ENCODE measurements around the gene PHLDA3. TPM values are rescaled to one million over a fixed set of nuclear protein-coding genes. Genes with fewer than 3 reads are reported as not detected.

The PHLDA3 gene
- total RNA-seq, 1 donor from 2014 or later = 25.0 TPM

DNA sequence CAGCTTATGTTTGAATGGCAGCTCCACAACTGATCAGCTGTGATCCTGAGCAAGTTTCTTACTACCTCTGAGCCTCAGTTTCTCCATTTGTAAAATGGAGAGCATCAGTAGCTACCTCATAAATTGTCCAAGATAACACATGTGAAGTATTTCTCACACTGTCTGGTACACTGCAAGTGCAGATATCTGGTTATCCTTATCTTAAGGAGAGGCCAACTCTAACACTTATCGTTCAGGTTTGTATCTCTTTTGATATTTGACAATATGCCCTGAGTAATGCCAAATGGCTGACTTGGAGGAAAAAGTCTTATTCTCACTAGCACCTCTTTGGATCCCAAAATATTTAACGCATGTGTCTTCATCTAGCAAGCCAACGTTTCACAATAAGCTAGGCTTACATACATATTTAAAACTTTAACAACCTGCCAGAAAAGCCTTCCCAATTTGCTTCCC lies 35.2 kb upstream of the PHLDA3 start:
- H3K4me1 Mint-ChIP-seq (ENCODE audit: unreplicated experiment) = peaks cover 65% of the 10 kb centered on the region

DNA sequence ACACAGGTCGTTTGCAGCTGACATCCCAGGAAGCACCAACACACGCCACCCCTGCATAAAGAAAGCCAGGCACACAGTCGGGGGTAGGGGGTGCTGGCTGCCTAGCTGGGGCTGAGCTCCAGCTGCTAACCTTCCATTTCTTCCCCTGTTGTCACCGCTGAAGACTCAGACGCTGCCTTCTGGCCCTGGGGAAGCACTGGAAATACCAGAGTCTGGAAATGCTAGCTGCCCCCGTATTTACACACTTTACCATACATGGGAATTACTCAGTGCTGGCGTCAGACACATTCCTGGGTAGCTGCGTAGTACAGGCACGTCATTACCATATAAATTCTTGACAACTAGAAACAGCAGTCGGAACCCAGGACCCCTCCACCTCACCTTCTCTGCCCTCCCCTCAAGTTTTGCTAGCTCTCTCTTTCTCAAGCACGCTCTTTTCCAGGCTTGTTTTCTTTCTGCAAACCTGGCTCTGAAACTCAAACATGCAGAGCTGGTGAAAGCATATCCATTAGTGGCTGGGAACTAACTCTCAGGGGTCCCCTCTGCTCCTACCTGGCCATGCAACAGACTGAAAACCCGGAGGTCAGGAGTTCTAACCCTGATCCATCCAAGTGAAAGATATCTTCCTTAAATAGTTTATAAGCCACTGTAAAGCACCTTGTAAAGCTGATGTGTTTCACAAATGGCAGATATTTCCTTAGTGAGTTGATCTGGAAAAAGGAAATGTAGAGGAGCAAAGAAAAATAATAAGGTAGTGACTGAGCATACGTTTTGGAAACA lies 34.6 kb upstream of the PHLDA3 start:
- Mint-ChIP-seq H3K4me1 (ENCODE audit: unreplicated experiment) (peaks cover 68% of the 10 kb centered on the region), H3K27me3 (ENCODE audit: unreplicated experiment) (peaks cover 10% of the 10 kb centered on the region), H3K27ac (ENCODE audit: unreplicated experiment) (peak overlapping the region; percentile 90), H3K36me3 (ENCODE audit: low read depth, unreplicated experiment) (no peaks in the 10 kb centered on the region), H3K4me3 (ENCODE audit: unreplicated experiment) (peak overlapping the region; percentile 10), H3K9me3 (ENCODE audit: unreplicated experiment) (no peaks in the 10 kb centered on the region)
- TF ChIP-seq, protein P1, sequence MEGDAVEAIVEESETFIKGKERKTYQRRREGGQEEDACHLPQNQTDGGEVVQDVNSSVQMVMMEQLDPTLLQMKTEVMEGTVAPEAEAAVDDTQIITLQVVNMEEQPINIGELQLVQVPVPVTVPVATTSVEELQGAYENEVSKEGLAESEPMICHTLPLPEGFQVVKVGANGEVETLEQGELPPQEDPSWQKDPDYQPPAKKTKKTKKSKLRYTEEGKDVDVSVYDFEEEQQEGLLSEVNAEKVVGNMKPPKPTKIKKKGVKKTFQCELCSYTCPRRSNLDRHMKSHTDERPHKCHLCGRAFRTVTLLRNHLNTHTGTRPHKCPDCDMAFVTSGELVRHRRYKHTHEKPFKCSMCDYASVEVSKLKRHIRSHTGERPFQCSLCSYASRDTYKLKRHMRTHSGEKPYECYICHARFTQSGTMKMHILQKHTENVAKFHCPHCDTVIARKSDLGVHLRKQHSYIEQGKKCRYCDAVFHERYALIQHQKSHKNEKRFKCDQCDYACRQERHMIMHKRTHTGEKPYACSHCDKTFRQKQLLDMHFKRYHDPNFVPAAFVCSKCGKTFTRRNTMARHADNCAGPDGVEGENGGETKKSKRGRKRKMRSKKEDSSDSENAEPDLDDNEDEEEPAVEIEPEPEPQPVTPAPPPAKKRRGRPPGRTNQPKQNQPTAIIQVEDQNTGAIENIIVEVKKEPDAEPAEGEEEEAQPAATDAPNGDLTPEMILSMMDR (IDR thresholded peaks at IDR 0.05; ENCODE audit: unreplicated experiment) = no peak
- DNase-seq (ENCODE audit: low spot score) = no peak

More for the DNA sequence above, 35.2 kb upstream of the PHLDA3 start:
- DNase-seq (ENCODE audit: low spot score) = no peak
- Mint-ChIP-seq H3K27me3 (ENCODE audit: unreplicated experiment) (peaks cover 10% of the 10 kb centered on the region), H3K9me3 (ENCODE audit: unreplicated experiment) (no peaks in the 10 kb centered on the region), H3K27ac (ENCODE audit: unreplicated experiment) (peak overlapping the region; percentile 67), H3K36me3 (ENCODE audit: low read depth, unreplicated experiment) (no peaks in the 10 kb centered on the region), H3K4me3 (ENCODE audit: unreplicated experiment) (no peak overlapping the region)
- TF ChIP-seq, protein P1 (IDR thresholded peaks at IDR 0.05; ENCODE audit: unreplicated experiment) = no peak

DNA sequence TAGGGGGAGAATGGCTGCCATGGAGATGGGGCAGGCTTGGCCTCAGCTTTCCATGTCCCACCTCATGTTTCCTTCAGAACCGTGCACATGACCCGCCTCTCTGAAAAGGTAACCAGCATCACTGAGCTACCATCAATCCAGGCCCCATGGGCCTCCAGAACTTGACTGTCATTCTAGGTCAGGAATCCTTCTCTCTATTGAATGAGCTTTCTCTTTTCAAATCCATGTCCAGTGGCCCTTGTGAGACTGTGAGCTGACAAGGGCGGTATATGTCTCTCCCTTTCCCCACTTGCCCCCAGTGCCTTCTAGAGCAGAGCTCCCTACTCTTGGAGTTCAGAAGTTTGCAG lies 33.5 kb upstream of the PHLDA3 start:
- Mint-ChIP-seq H3K36me3 (ENCODE audit: low read depth, unreplicated experiment) (no peaks in the 10 kb centered on the region), H3K27ac (ENCODE audit: unreplicated experiment) (no peak overlapping the region)

DNA sequence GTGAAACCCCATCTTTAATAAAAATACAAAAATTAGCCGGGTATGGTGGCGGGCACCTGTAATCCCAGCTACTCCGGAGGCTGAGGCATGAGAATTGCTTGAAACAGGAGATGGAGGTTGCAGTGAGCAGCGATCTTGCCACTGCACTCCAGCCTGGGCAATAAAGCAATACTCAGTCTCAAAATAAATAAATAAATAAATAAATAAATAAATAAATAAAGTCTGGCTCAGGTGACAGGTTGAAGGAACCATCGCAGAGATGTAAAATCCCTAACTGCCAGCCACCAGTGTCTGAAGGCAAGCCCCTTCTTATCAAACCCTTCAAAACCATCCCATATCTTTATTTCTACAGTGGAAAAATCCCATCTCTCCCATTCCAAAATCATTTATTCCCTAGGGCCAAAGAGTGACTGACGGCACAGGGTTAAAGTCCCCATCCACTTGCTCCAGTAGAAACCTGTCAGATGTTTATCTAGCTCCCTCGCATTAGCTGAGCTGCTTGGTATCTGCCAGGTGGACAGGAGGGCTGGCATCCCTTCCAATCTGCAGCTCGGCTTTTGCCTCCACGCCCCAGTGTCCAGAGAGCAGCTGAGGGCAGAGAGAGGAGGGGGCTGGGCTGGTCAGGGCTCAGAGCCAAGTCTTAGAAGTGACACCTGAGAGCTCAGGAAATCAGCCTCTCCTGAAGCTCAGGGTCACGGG lies 33.0 kb upstream of the PHLDA3 start:
- peaks cover 10% of the 10 kb centered on the region for H3K27me3 Mint-ChIP-seq (ENCODE audit: unreplicated experiment)
- H3K4me3 Mint-ChIP-seq (ENCODE audit: unreplicated experiment) = no peak overlapping the region
- peaks cover 62% of the 10 kb centered on the region for H3K4me1 Mint-ChIP-seq (ENCODE audit: unreplicated experiment)
- TF ChIP-seq, protein P1 (IDR thresholded peaks at IDR 0.05; ENCODE audit: unreplicated experiment) = no peak
- H3K36me3 Mint-ChIP-seq (ENCODE audit: low read depth, unreplicated experiment) = no peaks in the 10 kb centered on the region
- no peaks in the 10 kb centered on the region for H3K9me3 Mint-ChIP-seq (ENCODE audit: unreplicated experiment)
- H3K27ac Mint-ChIP-seq (ENCODE audit: unreplicated experiment) = no peak overlapping the region
- DNase-seq (ENCODE audit: low spot score) = no peak

More for the DNA sequence above, 33.5 kb upstream of the PHLDA3 start:
- Mint-ChIP-seq H3K4me1 (ENCODE audit: unreplicated experiment) (peaks cover 66% of the 10 kb centered on the region), H3K27me3 (ENCODE audit: unreplicated experiment) (peaks cover 10% of the 10 kb centered on the region), H3K4me3 (ENCODE audit: unreplicated experiment) (peak overlapping the region; percentile 59), H3K9me3 (ENCODE audit: unreplicated experiment) (no peaks in the 10 kb centered on the region)
- no peak for DNase-seq (ENCODE audit: low spot score)
- TF ChIP-seq, protein P1 (IDR thresholded peaks at IDR 0.05; ENCODE audit: unreplicated experiment) = no peak

DNA sequence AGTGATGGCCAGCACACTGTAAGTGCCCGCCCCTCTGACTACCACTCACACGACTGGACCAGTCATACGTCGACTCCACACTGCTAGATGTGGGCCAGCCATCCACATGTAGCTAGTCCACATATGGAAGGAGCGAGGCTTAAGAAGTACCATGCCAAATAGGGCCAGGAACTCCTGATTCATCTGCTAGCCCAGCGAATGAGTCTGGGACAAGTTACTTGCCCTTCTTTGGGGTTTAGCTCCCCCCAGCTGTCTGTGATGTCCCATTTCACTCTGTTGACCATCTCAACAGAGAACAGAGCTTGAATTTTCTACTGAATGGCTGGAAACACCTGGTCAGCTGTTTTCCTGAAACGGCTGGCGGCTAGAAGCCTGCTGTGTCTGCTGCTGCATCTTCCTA lies 32.2 kb upstream of the PHLDA3 start:
- H3K36me3 Mint-ChIP-seq (ENCODE audit: low read depth, unreplicated experiment) = peaks cover 6% of the 10 kb centered on the region
- H3K9me3 Mint-ChIP-seq (ENCODE audit: unreplicated experiment) = no peaks in the 10 kb centered on the region
- DNase-seq (ENCODE audit: low spot score) = no peak
- H3K27ac Mint-ChIP-seq (ENCODE audit: unreplicated experiment) = peak overlapping the region; percentile 10
- no peak overlapping the region for H3K4me3 Mint-ChIP-seq (ENCODE audit: unreplicated experiment)
- peaks cover 10% of the 10 kb centered on the region for H3K27me3 Mint-ChIP-seq (ENCODE audit: unreplicated experiment)
- TF ChIP-seq, protein P1 (IDR thresholded peaks at IDR 0.05; ENCODE audit: unreplicated experiment) = no peak
- H3K4me1 Mint-ChIP-seq (ENCODE audit: unreplicated experiment) = peaks cover 58% of the 10 kb centered on the region

All from endothelial cell (in vitro differentiated cells).